Endothelial cell of coronary artery (primary cell): ENCODE results near the gene WDR18. TPM values are rescaled to one million over a fixed set of nuclear protein-coding genes. Genes with fewer than 3 reads are reported as not detected.

Experiments
- total RNA-seq: library from RNA; depleted of rRNA; stranded (reverse); fragments of >200 nt; gene quantifications from 2 replicates; pipeline ENCODE4 v1.2.3, GENCODE V29; 2014

Gene WDR18, protein sequence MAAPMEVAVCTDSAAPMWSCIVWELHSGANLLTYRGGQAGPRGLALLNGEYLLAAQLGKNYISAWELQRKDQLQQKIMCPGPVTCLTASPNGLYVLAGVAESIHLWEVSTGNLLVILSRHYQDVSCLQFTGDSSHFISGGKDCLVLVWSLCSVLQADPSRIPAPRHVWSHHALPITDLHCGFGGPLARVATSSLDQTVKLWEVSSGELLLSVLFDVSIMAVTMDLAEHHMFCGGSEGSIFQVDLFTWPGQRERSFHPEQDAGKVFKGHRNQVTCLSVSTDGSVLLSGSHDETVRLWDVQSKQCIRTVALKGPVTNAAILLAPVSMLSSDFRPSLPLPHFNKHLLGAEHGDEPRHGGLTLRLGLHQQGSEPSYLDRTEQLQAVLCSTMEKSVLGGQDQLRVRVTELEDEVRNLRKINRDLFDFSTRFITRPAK
- total RNA-seq, result 141 and 143 TPM in 2 replicates

DNA sequence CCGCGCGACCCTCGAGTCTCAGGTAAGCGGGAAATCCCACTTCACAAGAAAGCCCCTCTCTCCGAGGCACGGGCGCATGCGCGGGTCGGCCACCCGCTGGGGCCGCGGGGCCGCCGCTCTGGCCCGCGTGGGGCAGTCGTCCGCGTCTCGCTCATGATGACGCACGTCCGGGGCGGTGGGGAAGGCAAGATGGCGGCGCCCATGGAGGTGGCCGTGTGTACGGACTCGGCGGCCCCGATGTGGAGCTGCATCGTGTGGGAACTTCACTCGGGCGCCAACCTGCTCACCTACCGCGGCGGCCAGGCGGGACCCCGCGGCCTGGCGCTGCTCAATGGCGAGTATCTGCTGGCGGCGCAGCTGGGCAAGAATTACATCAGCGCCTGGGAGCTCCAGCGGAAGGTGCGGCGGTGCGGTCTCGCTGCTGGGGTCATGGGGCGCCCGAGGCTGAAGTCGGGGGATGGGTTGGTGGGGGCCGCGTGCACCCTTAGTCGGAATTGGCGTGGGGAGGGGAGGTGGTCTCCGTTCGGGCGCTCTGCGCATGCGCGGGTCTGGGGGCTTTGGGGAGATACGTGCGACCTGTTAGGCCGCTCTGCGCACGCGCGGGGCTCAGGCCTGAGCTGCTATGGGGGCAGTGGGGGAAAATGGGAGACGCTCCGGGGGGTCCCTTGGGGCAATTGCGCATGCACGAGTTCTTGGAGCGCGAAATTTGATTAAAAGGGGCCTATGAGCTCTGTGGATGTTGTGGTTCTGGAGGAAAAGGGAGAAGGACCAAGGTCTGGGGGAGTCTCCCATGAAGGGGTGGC lies at the start of gene WDR18:
Gene WDR18, plus strand, starts transcription at position 181 of the 803 bp plus-strand sequence. Its CDS starts 9 bp downstream, at position 190.

DNA sequence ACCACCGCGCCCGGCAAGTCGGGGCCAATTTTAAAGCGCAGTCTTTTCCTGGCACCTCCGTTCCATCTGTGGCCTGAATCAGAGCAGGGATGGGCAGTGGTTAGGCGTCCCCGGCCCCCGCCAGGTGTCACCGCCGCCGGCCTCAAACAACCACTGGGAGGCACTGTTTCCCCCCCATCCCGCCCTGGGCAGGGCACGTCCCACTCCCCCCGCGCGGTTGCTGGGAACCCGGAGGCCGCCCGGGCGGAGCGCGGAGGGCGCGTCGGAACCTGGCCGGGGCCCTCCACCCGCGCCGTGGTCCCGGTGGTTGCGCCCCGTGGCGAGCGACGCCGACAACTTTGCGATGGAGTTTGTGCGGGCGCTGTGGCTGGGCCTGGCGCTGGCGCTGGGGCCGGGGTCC lies 15.9 kb downstream of the WDR18 start, which contains the start of gene GRIN3B:
Gene GRIN3B, plus strand, starts transcription at position 325 of the 400 bp plus-strand sequence. Its CDS starts 19 bp downstream, at position 344.

DNA sequence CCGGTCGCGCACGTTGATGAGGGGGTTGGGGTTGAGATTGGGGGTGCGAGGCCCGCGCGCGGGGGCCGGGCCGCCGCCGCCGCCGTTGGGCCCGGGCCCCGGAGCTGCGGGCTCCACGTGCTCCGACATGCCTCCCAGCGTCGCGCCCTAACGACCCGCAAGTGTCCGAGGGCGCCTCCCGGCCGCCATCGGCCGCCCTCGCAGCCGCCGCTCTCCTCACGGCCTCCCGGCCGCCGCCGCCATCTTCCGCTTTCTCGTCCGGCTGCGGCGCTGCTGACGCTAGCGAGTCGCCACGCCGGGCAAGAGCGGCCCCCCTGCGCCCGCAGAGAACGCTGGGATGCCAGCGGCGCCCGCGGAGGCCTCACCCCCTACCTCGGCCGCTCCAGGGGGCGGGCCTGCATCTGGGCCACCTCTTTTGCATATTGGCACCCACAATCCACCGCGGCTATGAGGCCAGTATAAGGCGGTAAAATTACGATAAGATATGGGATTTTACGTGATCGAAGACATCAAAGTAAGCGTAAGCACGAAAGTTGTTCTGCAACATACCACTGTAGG lies 36.8 kb downstream of the WDR18 start, which contains the start of gene TMEM259:
Gene TMEM259, minus strand, starts transcription at position 256 of the 558 bp plus-strand sequence. Its CDS starts 127 bp downstream, at position 129.

DNA sequence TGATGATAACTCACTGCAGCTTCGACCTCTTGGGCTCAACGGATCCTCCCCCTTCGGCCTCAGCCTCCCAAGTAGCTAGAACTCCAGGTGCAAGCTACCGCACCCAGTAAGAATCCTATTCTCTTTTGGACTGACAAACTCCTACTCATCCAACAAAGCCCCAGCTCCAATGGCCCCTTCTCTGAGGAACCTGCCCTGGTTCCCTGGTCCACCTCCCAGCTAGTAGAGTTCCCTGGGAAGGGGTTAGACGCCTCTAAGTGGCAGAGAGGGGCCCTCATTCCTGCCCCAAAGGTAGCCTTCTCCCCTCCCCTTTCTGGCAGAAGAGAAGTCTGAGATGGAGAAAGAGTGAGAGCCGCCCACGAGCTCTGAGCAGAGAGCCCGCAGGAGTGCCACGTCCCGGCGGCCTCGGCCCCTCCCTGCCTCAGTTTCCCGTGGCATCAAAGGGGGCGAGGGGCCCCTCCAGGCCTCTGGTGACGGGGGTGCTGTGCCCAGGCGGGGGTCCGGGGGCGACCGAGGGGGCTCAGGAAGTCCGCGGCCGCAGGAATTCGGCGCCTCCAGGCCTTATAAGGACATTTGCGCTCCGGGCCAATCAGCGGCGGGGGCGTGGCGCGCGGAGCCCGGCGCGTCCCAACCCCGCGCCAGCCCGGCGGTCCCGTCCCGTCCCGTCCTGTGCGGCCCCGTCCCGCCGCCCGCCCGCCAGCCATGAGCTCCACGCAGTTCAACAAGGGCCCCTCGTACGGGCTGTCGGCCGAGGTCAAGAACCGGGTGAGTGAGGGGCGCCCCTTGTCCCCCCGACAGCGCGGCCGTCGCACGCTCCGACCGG lies 42.0 kb downstream of the WDR18 start, which contains the start of gene CNN2:
Gene CNN2, plus strand, starts transcription at position 649 of the 823 bp plus-strand sequence. Its CDS starts 54 bp downstream, at position 703.

DNA sequence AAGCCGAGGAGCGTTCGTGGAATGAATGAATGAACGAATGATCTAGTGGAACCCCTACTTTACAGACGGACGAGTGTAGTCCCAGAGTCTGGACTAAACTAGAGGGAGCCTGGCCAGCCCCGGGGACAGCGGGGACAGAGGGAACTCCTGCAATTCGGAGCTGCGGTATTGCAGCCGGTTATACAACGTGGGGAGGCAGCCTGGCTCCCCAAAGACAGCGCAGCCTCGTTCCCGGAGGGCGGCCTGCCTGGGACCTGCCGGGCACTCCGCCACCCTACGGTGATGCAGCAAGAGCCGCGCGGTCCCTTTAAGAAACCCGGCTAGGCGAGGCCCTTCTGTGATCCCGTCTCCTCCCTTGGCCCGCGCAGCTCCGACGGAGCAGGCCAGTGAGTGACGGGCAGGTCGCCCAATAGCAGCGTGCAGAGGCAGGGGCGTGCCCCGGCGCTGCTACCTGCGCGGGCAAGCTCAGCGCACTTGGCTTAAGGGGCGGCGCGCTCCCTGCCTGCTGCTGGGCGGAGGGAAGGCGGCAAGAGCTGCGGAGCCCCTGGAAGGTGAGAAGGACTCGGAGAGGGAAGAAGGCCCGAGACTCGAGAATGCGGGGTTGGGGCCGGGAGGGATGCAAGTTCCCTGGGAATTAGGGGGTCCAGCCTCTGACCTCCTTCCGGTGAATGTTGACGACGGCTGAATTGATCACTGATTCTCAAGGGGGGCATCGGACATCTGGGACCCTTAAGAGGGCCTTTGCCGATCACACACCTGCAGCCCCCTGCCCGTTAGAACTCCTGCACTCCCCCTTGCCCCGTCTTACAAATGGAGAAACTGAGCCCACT lies 55.7 kb downstream of the WDR18 start, which contains the start of gene ABCA7:
Gene ABCA7, plus strand, starts transcription at position 462 of the 830 bp plus-strand sequence. CDS start 1,255 bp downstream, outside the sequence.

Other genes starting within 250 kb of the WDR18 start
- under 0.01 TPM in 1 of 2 replicates, not detected in the other for gene MISP, start 233.2 kb upstream of the WDR18 start, total RNA-seq
- gene PTBP1, start 186.9 kb upstream of the WDR18 start, total RNA-seq, result 129 and 144 TPM in 2 replicates
- gene PLPPR3, start 162.4 kb upstream of the WDR18 start, total RNA-seq, result 0.19 and 0.36 TPM in 2 replicates
- not detected in 2 replicates for gene AZU1, start 156.5 kb upstream of the WDR18 start, total RNA-seq
- gene PRTN3, start 143.3 kb upstream of the WDR18 start, total RNA-seq, result not detected in 2 replicates
- not detected in 2 replicates for gene ELANE, start 132.0 kb upstream of the WDR18 start, total RNA-seq
- 0.28 and 1.4 TPM in 2 replicates for gene CFD, start 124.7 kb upstream of the WDR18 start, total RNA-seq
- 25.1 and 27.3 TPM in 2 replicates for gene MED16, start 91.2 kb upstream of the WDR18 start, total RNA-seq
- gene RNU6-9, start 90.9 kb upstream of the WDR18 start, total RNA-seq, result not detected in 2 replicates
- gene R3HDM4, start 71.1 kb upstream of the WDR18 start, total RNA-seq, result 18.2 and 23.4 TPM in 2 replicates
- not detected in 2 replicates for gene KISS1R, start 67.0 kb upstream of the WDR18 start, total RNA-seq
- gene ARID3A, start 58.3 kb upstream of the WDR18 start, total RNA-seq, result 4.9 and 8.7 TPM in 2 replicates
- gene GRIN3B, start 16.1 kb downstream of the WDR18 start, total RNA-seq, result 0.19 and 0.27 TPM in 2 replicates
- 48.3 and 59.8 TPM in 2 replicates for gene TMEM259, start 36.8 kb downstream of the WDR18 start, total RNA-seq
- not detected in 2 replicates for gene RNU6-2, start 37.2 kb downstream of the WDR18 start, total RNA-seq
- gene CNN2, start 42.3 kb downstream of the WDR18 start, total RNA-seq, result 187 and 190 TPM in 2 replicates
- gene ABCA7, start 55.8 kb downstream of the WDR18 start, total RNA-seq, result 4.0 and 4.8 TPM in 2 replicates
- gene ARHGAP45, start 82.8 kb downstream of the WDR18 start, total RNA-seq, result 5.6 and 9.5 TPM in 2 replicates
- gene POLR2E, start 111.0 kb downstream of the WDR18 start, total RNA-seq, result 101 and 122 TPM in 2 replicates
- 363 and 429 TPM in 2 replicates for gene GPX4, start 119.6 kb downstream of the WDR18 start, total RNA-seq
- gene SBNO2, start 189.9 kb downstream of the WDR18 start, total RNA-seq, result 30.9 and 64.3 TPM in 2 replicates
- 88.2 and 94.2 TPM in 2 replicates for gene STK11, start 221.4 kb downstream of the WDR18 start, total RNA-seq